ENCODE measurements around the gene MYL12B.

Gene MYL12B

GRCh38 chr18:3251249-3251962 lies 10.5 kb upstream of the MYL12B start:
- in situ Hi-C loops (cut with MboI; ENCODE audit: low sequenced_read_pairs, unreplicated experiment) = no loop called here
- DNase-seq (ENCODE audit: low spot score) = no peak
- TF ChIP-seq, protein P1, sequence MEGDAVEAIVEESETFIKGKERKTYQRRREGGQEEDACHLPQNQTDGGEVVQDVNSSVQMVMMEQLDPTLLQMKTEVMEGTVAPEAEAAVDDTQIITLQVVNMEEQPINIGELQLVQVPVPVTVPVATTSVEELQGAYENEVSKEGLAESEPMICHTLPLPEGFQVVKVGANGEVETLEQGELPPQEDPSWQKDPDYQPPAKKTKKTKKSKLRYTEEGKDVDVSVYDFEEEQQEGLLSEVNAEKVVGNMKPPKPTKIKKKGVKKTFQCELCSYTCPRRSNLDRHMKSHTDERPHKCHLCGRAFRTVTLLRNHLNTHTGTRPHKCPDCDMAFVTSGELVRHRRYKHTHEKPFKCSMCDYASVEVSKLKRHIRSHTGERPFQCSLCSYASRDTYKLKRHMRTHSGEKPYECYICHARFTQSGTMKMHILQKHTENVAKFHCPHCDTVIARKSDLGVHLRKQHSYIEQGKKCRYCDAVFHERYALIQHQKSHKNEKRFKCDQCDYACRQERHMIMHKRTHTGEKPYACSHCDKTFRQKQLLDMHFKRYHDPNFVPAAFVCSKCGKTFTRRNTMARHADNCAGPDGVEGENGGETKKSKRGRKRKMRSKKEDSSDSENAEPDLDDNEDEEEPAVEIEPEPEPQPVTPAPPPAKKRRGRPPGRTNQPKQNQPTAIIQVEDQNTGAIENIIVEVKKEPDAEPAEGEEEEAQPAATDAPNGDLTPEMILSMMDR (IDR thresholded peaks at IDR 0.05; ENCODE audit: borderline replicate concordance, control extremely low read depth, extremely low read depth, insufficient read depth, missing control alignments) = no peak

DNA sequence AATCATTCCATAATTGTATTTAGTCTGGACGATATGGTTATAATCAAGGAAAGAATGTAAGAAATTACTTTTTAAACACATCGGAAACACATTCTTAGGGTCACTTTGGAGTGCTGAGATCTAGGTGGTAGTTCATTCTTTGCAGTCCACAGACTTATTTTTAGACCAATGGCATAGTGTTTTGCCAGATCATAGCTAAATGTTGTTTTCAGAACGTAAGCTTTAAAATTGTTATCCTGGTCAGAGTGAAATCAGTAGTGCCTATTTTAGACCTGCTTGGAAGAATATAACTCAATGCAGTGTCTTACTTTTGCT lies 10.0 kb upstream of the MYL12B start:
- in situ Hi-C loops (cut with MboI; ENCODE audit: low sequenced_read_pairs, unreplicated experiment) = no loop called here
- TF ChIP-seq, protein P1 (IDR thresholded peaks at IDR 0.05; ENCODE audit: borderline replicate concordance, control extremely low read depth, extremely low read depth, insufficient read depth, missing control alignments) = no peak

GRCh38 chr18:3252843-3253242 lies 9.1 kb upstream of the MYL12B start:
- in situ Hi-C loops (cut with MboI; ENCODE audit: low sequenced_read_pairs, unreplicated experiment) = no loop called here
- no peak for DNase-seq (ENCODE audit: low spot score)
- TF ChIP-seq, protein P1 (IDR thresholded peaks at IDR 0.05; ENCODE audit: borderline replicate concordance, control extremely low read depth, extremely low read depth, insufficient read depth, missing control alignments) = no peak

More for the DNA sequence above, 10.0 kb upstream of the MYL12B start:
- no peak for DNase-seq (ENCODE audit: low spot score)

DNA sequence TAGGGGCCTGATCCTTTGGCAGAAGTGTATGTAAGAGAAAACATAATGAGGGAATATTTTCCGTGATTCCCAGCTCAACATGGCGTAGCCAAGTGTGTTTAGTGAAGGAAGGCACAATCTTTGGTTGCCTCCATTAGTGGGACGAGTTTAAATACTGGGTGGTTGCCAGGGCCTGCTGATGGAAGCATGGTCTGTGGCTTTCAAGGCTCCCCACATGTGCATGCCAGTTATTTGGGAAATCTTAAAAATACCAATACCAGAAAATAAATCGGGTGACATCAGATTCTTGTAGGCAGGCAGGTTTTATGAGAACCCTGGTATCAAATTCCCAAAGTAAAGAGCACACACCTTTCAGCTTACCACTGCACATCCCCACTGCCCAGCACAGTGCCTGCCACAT lies 7.2 kb upstream of the MYL12B start:
- in situ Hi-C loops (cut with MboI; ENCODE audit: low sequenced_read_pairs, unreplicated experiment) = no loop called here
- TF ChIP-seq, protein P1 (IDR thresholded peaks at IDR 0.05; ENCODE audit: borderline replicate concordance, control extremely low read depth, extremely low read depth, insufficient read depth, missing control alignments) = no peak
- DNase-seq (ENCODE audit: low spot score) = no peak

DNA sequence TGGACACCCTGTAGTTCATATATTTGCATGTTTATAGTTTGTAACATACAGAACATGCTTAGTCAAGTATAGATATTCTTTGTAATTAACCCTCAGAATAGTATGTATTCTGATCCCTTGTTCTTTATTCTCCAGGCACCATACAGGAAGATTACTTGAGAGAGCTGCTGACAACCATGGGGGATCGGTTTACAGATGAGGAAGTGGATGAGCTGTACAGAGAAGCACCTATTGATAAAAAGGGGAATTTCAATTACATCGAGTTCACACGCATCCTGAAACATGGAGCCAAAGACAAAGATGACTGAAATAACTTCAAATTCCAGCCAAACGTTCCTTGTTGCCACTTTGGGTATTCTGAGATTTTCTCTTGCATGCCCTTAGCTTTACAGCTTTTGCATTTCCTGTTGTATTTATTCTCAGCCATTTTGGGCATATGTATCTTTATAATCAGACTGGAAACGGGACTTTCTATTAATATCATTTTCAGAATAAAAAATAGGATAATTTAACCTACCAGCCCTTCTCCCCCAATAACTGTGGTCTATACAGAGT lies 6.2 kb upstream of the MYL12B start:
- DNase-seq (ENCODE audit: low spot score) = no peak
- TF ChIP-seq, protein P1 (IDR thresholded peaks at IDR 0.05; ENCODE audit: borderline replicate concordance, control extremely low read depth, extremely low read depth, insufficient read depth, missing control alignments) = no peak
- in situ Hi-C loops (cut with MboI; ENCODE audit: low sequenced_read_pairs, unreplicated experiment) = no loop called here

GRCh38 chr18:3256693-3257626 lies 5.0 kb upstream of the MYL12B start:
- no peak for DNase-seq (ENCODE audit: low spot score)
- TF ChIP-seq, protein P1 (IDR thresholded peaks at IDR 0.05; ENCODE audit: borderline replicate concordance, control extremely low read depth, extremely low read depth, insufficient read depth, missing control alignments) = no peak
- in situ Hi-C loops (cut with MboI; ENCODE audit: low sequenced_read_pairs, unreplicated experiment) = no loop called here

Measured in GM13976 (cell line).